Uterus (tissue), 4 donors: ENCODE results near the gene AGBL1. TPM values are rescaled to one million over a fixed set of nuclear protein-coding genes. Genes with fewer than 3 reads are reported as not detected.

Source experiments
- DNase-seq, 2 donors: peaks; one replicate each; pipeline ENCODE4 v3.0.0-alpha.2; 2019 to 2020
- H3K27ac ChIP-seq, 2 donors: fragments of 200-600 bp; sonication (generic); 1 replicate in 1 of 2; 2 replicates in 1 of 2; pipeline ENCODE4 v1.5.1; 2016 to 2018
- H3K27me3 ChIP-seq, 2 donors: fragments of 200-600 bp; sonication (generic); one replicate each; pipeline ENCODE4 v1.5.1; 2018 to 2019; ENCODE audit warnings: control low read depth in 1 of 2
- H3K36me3 ChIP-seq, 2 donors: fragments of 200-600 bp; sonication (generic); one replicate each; pipeline ENCODE4 v1.5.1; 2019; ENCODE audit warnings: control low read depth in 1 of 2
- H3K4me1 ChIP-seq, 2 donors: fragments of 200-600 bp; sonication (generic); one replicate each; pipeline ENCODE4 v1.5.1; 2018 to 2019; ENCODE audit warnings: control low read depth in 1 of 2
- H3K4me3 ChIP-seq, 2 donors: fragments of 200-600 bp; sonication (generic); 1 replicate in 1 of 2; 2 replicates in 1 of 2; pipeline ENCODE4 v1.5.1; 2018 to 2019; ENCODE audit warnings: mild to moderate bottlenecking in 1 of 2
- H3K9me3 ChIP-seq, 2 donors: fragments of 200-600 bp; sonication (generic); one replicate each; pipeline ENCODE4 v1.5.1; 2019; ENCODE audit warnings: control low read depth in 1 of 2
- POLR2A ChIP-seq, 2 donors: fragments of 450-650 bp; IDR thresholded peaks; one replicate each; pipeline ENCODE4 v1.6.1; 2016; ENCODE audit warnings: antibody characterized with exemption in 2 of 2, mild to moderate bottlenecking in 1 of 2, moderate library complexity in 1 of 2
- intact Hi-C: fragments of 100-400 bp; cut with DNase I; formaldehyde crosslinking; loops from one replicate; pipeline ENCODE4 v1.15.1; 2023; ENCODE audit warnings: low total_unique reads
- total RNA-seq, 4 donors: library from RNA; depleted of rRNA in 3 of 4; stranded (reverse); fragments of >200 nt in 3 of 4; gene quantifications; one replicate each; pipeline versions ENCODE4 v1.1.0 to v1.2.4, GENCODE V29; 2014 to 2023
- TF ChIP-seq, protein P1 (sequence below), 4 experiments: fragments of 200-600 bp in 2 of 4; fragments of 450-650 bp in 2 of 4; sonication (generic) in 2 of 4; IDR thresholded peaks; one replicate each; pipeline ENCODE4 v1.5.1; 2016 to 2019; ENCODE audit warnings: antibody characterized with exemption in 4 of 4, mild to moderate bottlenecking in 2 of 4, moderate library complexity in 1 of 4
- donor health status: DM: yes; HTN: yes; CAD: no.

AGBL1 gene
- total RNA-seq, 4 donors from 2014 or later = 0.07 TPM; not detected in 3

DNA sequence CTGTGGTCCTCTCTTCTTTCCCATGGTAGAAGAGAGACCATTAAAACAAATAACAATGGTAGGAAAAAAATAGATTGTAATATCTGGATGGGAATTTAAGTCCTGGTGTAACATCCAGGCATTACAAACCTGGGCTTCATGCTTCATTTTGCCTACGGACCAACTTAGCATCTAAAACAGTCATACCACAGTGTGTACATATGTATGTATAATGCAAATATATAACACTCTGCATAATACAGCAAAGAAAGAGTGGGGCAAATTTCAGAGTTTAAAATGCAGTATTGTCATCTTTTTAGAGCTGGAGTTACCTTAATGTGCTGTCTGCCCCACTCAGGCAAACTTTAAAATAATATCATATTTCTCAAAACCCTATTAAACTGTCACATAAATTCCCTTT lies 298.2 kb downstream of the AGBL1 start:
- Histone ChIP-seq H3K4me3 (no peak overlapping the region), H3K36me3 (no peaks in the 10 kb centered on the region), H3K4me1 (no peaks in the 10 kb centered on the region), H3K27ac (no peak overlapping the region), H3K27me3 (no peaks in the 10 kb centered on the region), H3K9me3 (no peaks in the 10 kb centered on the region)
- intact Hi-C loops = no loop called here
- TF ChIP-seq POLR2A (IDR thresholded peaks at IDR 0.05) = no peak
- TF ChIP-seq, protein P1, sequence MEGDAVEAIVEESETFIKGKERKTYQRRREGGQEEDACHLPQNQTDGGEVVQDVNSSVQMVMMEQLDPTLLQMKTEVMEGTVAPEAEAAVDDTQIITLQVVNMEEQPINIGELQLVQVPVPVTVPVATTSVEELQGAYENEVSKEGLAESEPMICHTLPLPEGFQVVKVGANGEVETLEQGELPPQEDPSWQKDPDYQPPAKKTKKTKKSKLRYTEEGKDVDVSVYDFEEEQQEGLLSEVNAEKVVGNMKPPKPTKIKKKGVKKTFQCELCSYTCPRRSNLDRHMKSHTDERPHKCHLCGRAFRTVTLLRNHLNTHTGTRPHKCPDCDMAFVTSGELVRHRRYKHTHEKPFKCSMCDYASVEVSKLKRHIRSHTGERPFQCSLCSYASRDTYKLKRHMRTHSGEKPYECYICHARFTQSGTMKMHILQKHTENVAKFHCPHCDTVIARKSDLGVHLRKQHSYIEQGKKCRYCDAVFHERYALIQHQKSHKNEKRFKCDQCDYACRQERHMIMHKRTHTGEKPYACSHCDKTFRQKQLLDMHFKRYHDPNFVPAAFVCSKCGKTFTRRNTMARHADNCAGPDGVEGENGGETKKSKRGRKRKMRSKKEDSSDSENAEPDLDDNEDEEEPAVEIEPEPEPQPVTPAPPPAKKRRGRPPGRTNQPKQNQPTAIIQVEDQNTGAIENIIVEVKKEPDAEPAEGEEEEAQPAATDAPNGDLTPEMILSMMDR (IDR thresholded peaks at IDR 0.05) = no peak
- DNase-seq = no peak

DNA sequence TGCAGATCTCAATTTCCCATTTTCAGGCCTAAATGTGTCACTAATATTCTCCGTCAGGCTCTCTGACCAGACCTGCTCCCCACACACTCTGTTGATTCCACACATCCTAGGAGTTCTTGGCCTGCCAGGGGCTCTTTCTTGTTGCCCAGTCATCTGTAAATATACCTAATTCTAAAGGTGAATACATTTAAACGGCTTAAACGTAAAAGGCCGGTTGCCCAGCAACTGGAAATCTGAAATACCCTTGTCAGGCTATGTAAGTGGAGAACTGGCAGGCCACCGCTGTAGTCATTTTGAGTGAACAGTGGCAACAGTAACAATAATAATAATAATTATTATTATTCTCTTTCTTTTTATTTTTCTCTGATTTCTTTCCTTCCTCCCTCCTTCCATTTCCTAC lies 302.7 kb downstream of the AGBL1 start:
- no peaks in the 10 kb centered on the region for H3K4me1 ChIP-seq
- TF ChIP-seq, protein P1 (IDR thresholded peaks at IDR 0.05) = no peak
- TF ChIP-seq POLR2A (IDR thresholded peaks at IDR 0.05) = no peak
- intact Hi-C loops = no loop called here
- no peaks in the 10 kb centered on the region for H3K36me3 ChIP-seq
- H3K4me3 ChIP-seq = no peak overlapping the region
- no peaks in the 10 kb centered on the region for H3K27me3 ChIP-seq
- H3K27ac ChIP-seq = no peak overlapping the region
- H3K9me3 ChIP-seq = no peaks in the 10 kb centered on the region
- DNase-seq = no peak

DNA sequence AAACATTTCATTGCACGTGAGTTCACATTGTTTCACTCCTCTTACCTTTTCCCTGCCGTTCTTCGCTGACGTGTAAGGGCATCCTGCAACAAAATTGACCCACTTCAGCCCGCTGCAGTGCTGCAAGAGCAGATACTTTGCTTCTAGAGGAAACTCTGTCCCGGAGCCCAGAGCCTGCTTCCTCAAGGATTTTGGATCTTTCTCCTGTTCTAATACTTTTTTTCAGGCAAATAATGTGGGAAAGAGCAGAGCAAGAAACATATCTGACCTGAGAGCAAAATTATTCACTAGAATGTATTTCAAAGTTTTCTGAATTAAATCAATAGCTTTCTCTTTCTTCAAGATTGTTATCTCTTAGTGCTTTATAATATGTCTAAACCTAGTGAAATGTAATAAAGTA lies 303.9 kb downstream of the AGBL1 start:
- no peak for DNase-seq
- no peak overlapping the region for H3K27ac ChIP-seq
- no peak overlapping the region for H3K4me3 ChIP-seq
- TF ChIP-seq POLR2A (IDR thresholded peaks at IDR 0.05) = no peak
- TF ChIP-seq, protein P1 (IDR thresholded peaks at IDR 0.05) = no peak
- H3K36me3 ChIP-seq = no peaks in the 10 kb centered on the region
- no peaks in the 10 kb centered on the region for H3K4me1 ChIP-seq
- intact Hi-C loops = no loop called here
- no peaks in the 10 kb centered on the region for H3K27me3 ChIP-seq
- H3K9me3 ChIP-seq = no peaks in the 10 kb centered on the region

DNA sequence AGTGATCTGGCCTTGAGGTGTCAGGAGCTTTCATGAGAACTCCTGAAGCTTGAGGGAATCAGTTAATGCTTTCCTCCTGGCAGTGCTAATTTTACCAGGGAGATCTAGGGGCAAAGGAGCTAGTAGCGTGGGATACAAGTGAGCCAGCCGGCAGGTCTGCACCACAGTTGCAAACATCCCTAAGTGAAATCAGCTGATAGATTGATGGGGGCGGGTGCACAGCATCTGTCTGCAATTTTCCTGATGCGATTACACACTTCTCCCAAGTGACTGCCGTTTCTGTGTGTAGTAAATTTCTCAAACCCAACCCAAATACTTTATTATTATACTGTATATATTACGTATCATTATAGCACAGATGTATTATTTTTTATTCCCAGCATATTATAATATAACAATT lies 304.5 kb downstream of the AGBL1 start:
- Histone ChIP-seq H3K4me1 (no peaks in the 10 kb centered on the region), H3K27ac (no peak overlapping the region), H3K36me3 (no peaks in the 10 kb centered on the region), H3K9me3 (no peaks in the 10 kb centered on the region), H3K4me3 (no peak overlapping the region), H3K27me3 (no peaks in the 10 kb centered on the region)
- intact Hi-C loops = no loop called here
- TF ChIP-seq, protein P1 (IDR thresholded peaks at IDR 0.05) = no peak
- no peak for TF ChIP-seq POLR2A (IDR thresholded peaks at IDR 0.05)
- no peak for DNase-seq

DNA sequence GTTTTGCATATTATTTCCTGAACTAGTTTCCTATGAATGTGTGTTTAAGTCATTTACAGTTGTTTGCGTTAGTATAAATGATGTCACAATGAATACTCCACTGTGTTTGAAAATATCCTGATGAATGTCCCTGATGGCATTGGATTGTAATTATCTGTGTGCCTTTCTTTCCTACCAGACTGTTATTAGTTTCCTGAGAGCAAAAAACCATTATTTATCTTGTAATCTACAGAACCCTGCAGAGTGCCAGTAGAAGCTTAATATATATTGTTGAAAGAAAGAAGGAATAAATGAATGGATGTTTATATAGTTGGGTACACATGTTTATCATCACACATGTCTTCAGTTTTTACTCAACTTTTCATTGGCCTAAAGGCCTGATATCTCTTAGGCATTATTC lies 312.6 kb downstream of the AGBL1 start:
- Histone ChIP-seq H3K36me3 (no peaks in the 10 kb centered on the region), H3K4me1 (no peaks in the 10 kb centered on the region), H3K27ac (no peak overlapping the region), H3K4me3 (no peak overlapping the region), H3K9me3 (no peaks in the 10 kb centered on the region), H3K27me3 (peaks cover 0 to 8% of the 10 kb centered on the region in 2 donors)
- TF ChIP-seq, protein P1 (IDR thresholded peaks at IDR 0.05) = no peak
- TF ChIP-seq POLR2A (IDR thresholded peaks at IDR 0.05) = no peak
- DNase-seq = no peak
- intact Hi-C loops = no loop called here
